Naive thymus-derived CD8-positive, alpha-beta T cell (primary cell): Measurements from ENCODE around the gene TAL1. TPM values are rescaled to one million over a fixed set of nuclear protein-coding genes. Genes with fewer than 3 reads are reported as not detected.
"Not testable (repeated sequence)": the region's sequence is repeated elsewhere in the genome, so short reads cannot be mapped to it uniquely, and the experiment has no call there.

Experiments used
- ATAC-seq, 2 donors: fragments of 150-1000 bp; cut with Tn5 transposase in 1 of 2; sonication (Bioruptor Pico), chemical (Tn5 transposase) in 1 of 2; 1 replicate in 1 of 2; 2 replicates in 1 of 2; pipeline ENCODE4 v1.10.0; 2021; ENCODE audit warnings: mild to moderate bottlenecking in 2 of 2, moderate library complexity in 2 of 2
- POLR2A ChIA-PET: fragments of 350-600 bp; sonication (Branson Sonifier 250); formaldehyde crosslinking; loops from one replicate; lab custom pipeline; 2021; ENCODE audit warnings: antibody characterized with exemption; lab: Charles Lee
- DNase-seq, 10 donors: peaks; one replicate each; pipeline versions ENCODE4 v3.0.0 to v3.0.0-alpha.2; 2020 to 2022
- H3K27ac Mint-ChIP-seq, 10 donors: one replicate each; pipeline ENCODE4 v1.8.0; 2020 to 2022; ENCODE audit warnings: mild to moderate bottlenecking in 10 of 10, mixed read lengths in 10 of 10, moderate library complexity in 4 of 10, inconsistent platforms in 1 of 10
- H3K27me3 Mint-ChIP-seq, 5 donors: one replicate each; pipeline ENCODE4 v1.8.0; 2021 to 2022; ENCODE audit warnings: mixed read lengths in 5 of 5
- H3K36me3 Mint-ChIP-seq, 3 donors: one replicate each; pipeline ENCODE4 v1.8.0; 2020 to 2022; ENCODE audit warnings: mixed read lengths in 3 of 3, mild to moderate bottlenecking in 2 of 3, inconsistent platforms in 1 of 3
- H3K4me1 Mint-ChIP-seq, 4 donors: one replicate each; pipeline ENCODE4 v1.8.0; 2021 to 2022; ENCODE audit warnings: mixed read lengths in 4 of 4
- H3K4me3 Mint-ChIP-seq, 10 donors: one replicate each; pipeline ENCODE4 v1.8.0; 2020 to 2022; ENCODE audit warnings: mild to moderate bottlenecking in 10 of 10, mixed read lengths in 10 of 10, moderate library complexity in 6 of 10, inconsistent platforms in 1 of 10
- H3K9me3 Mint-ChIP-seq, 9 donors: one replicate each; pipeline ENCODE4 v1.8.0; 2020 to 2022; ENCODE audit warnings: mixed read lengths in 9 of 9, mild to moderate bottlenecking in 3 of 9, inconsistent platforms in 1 of 9, moderate library complexity in 1 of 9
- polyA plus RNA-seq, 3 donors: library from polyadenylated mRNA; unstranded; fragments of 300-500 nt; fragmentation: Illumina TruSeq; gene quantifications; one replicate each; pipeline ENCODE4 v1.2.3, GENCODE V29; 2021
- total RNA-seq, 8 experiments: library from RNA in 2 of 8; stranded (reverse) in 2 of 8; gene quantifications; one replicate each; pipeline ENCODE4 v1.2.3 and lab custom pipeline; 2021 to 2026

The TAL1 gene
- total and polyA plus RNA-seq, 5 experiments from 2014 or later: not detected

DNA sequence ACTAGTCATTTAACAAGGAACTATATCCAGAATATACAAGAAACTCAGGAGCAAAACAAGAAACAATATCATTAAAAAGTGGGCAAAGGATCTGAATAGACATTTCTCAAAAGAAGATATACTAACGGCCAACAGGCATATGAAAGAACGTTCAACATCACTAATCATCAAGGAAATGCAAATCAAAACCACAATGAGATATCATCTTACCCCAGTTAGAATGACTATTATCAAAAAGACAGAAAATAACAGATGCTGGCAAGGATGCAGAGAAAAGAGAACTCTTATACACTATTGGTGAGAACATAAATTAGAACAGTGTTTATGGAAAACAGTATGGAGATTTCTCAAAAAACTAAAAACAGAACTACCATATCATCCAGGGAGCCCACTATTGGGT is 28.5 kb downstream of the TAL1 start:
- POLR2A ChIA-PET, DNase-seq, H3K4me3 Mint-ChIP-seq, ATAC-seq, H3K4me1 Mint-ChIP-seq, H3K27ac Mint-ChIP-seq, H3K36me3 Mint-ChIP-seq, H3K9me3 Mint-ChIP-seq: not testable (repeated sequence)
- peaks cover 21 to 50% (median 31%) of the 10 kb centered on the region in 5 donors for H3K27me3 Mint-ChIP-seq

- H3K36me3 Mint-ChIP-seq: no peaks in the 10 kb centered on the region
- ATAC-seq (no peak), DNase-seq (no peak)
- peaks cover 0 to 7% (median 0%) of the 10 kb centered on the region in 9 donors for H3K9me3 Mint-ChIP-seq
- H3K4me3 Mint-ChIP-seq: no peak overlapping the region
- peaks cover 22 to 54% (median 32%) of the 10 kb centered on the region in 5 donors for H3K27me3 Mint-ChIP-seq
- no peaks in the 10 kb centered on the region for H3K4me1 Mint-ChIP-seq
- H3K27ac Mint-ChIP-seq: no peak overlapping the region
- POLR2A ChIA-PET: no interaction called here
Measured at GRCh38 chr1:47201179-47201578, 30.8 kb downstream of the TAL1 start.

GRCh38 chr1:47198214-47198613 is 33.8 kb downstream of the TAL1 start:
- Mint-ChIP-seq H3K4me1 (no peaks in the 10 kb centered on the region), H3K9me3 (peaks cover 0 to 6% (median 0%) of the 10 kb centered on the region in 9 donors), H3K27ac (no peak overlapping the region), H3K4me3 (no peak overlapping the region), H3K36me3 (no peaks in the 10 kb centered on the region), H3K27me3 (peaks cover 22 to 38% (median 27%) of the 10 kb centered on the region in 5 donors)
- POLR2A ChIA-PET: no interaction called here
- no peak for DNase-seq
- no peak for ATAC-seq

GRCh38 chr1:47196622-47197021 is 35.4 kb downstream of the TAL1 start:
- ATAC-seq (no peak), DNase-seq (peak in 1 of 10 donors; percentile 44)
- H3K9me3 Mint-ChIP-seq: no peaks in the 10 kb centered on the region
- H3K4me3 Mint-ChIP-seq: no peak overlapping the region
- no peak overlapping the region for H3K27ac Mint-ChIP-seq
- no peaks in the 10 kb centered on the region for H3K36me3 Mint-ChIP-seq
- peaks cover 0 to 4% (median 2%) of the 10 kb centered on the region in 4 donors for H3K4me1 Mint-ChIP-seq
- POLR2A ChIA-PET: no interaction called here
- peaks cover 28 to 44% (median 29%) of the 10 kb centered on the region in 5 donors for H3K27me3 Mint-ChIP-seq

GRCh38 chr1:47195981-47196380 is 36.0 kb downstream of the TAL1 start:
- ATAC-seq, H3K9me3 Mint-ChIP-seq, POLR2A ChIA-PET, DNase-seq, H3K27ac Mint-ChIP-seq, H3K4me3 Mint-ChIP-seq, H3K36me3 Mint-ChIP-seq, H3K4me1 Mint-ChIP-seq: not testable (repeated sequence)
- peaks cover 28 to 44% (median 29%) of the 10 kb centered on the region in 5 donors for H3K27me3 Mint-ChIP-seq

- Mint-ChIP-seq H3K27ac (no peak overlapping the region), H3K4me1 (peaks cover 0 to 4% (median 2%) of the 10 kb centered on the region in 4 donors), H3K4me3 (no peak overlapping the region), H3K9me3 (no peaks in the 10 kb centered on the region), H3K27me3 (peaks cover 23 to 40% (median 25%) of the 10 kb centered on the region in 5 donors), H3K36me3 (no peaks in the 10 kb centered on the region)
- DNase-seq: no peak
- POLR2A ChIA-PET: no interaction called here
- ATAC-seq: no peak
Measured at GRCh38 chr1:47194311-47194710, 37.7 kb downstream of the TAL1 start.

- H3K4me3 Mint-ChIP-seq, H3K4me1 Mint-ChIP-seq, H3K27ac Mint-ChIP-seq, DNase-seq, ATAC-seq, POLR2A ChIA-PET, H3K36me3 Mint-ChIP-seq, H3K9me3 Mint-ChIP-seq: not testable (repeated sequence)
- peaks cover 15 to 32% (median 17%) of the 10 kb centered on the region in 5 donors for H3K27me3 Mint-ChIP-seq
Measured at GRCh38 chr1:47193496-47193895, 38.5 kb downstream of the TAL1 start.

- DNase-seq: peak; percentile 34 to 77 (median 58)
- POLR2A ChIA-PET: no interaction called here
- Mint-ChIP-seq H3K9me3 (no peaks in the 10 kb centered on the region), H3K4me1 (peaks cover 0 to 4% (median 2%) of the 10 kb centered on the region in 4 donors), H3K27me3 (peaks cover 7 to 24% (median 9%) of the 10 kb centered on the region in 5 donors), H3K4me3 (no peak overlapping the region), H3K27ac (no peak overlapping the region), H3K36me3 (no peaks in the 10 kb centered on the region)
- peak; percentile 64 to 68 for ATAC-seq
Measured at GRCh38 chr1:47192458-47193384, 39.3 kb downstream of the TAL1 start.

- no peak overlapping the region for H3K4me3 Mint-ChIP-seq
- H3K27ac Mint-ChIP-seq: no peak overlapping the region
- H3K27me3 Mint-ChIP-seq: peaks cover 6 to 22% (median 9%) of the 10 kb centered on the region in 5 donors
- H3K4me1 Mint-ChIP-seq: peaks cover 0 to 4% (median 2%) of the 10 kb centered on the region in 4 donors
- no peak for ATAC-seq
- no peaks in the 10 kb centered on the region for H3K9me3 Mint-ChIP-seq
- DNase-seq: peak in 2 of 10 donors; percentile 12 to 18
- H3K36me3 Mint-ChIP-seq: no peaks in the 10 kb centered on the region
- POLR2A ChIA-PET: no interaction called here
Measured at GRCh38 chr1:47191940-47192457, 40.0 kb downstream of the TAL1 start.

DNA sequence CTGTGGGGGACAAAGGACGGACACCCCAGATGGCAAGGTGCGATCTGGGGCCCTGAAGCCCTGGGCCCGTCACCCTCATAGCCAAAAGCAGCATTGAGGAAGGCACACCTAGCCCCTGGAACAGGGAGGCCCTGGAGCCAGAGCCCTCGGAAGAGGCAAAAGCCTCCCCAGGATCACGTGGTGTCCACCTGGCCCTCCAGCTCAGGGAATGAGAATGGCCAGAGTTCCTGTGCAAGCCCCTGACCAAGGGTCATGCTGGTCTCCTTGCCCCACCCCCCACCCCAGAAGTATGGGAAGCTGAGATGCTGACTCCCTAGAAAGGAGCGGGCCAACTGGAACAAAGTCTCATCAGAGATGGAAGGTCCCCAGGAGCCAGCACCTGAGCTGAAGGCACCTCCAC is 41.2 kb downstream of the TAL1 start:
- no peak overlapping the region for H3K27ac Mint-ChIP-seq
- peaks cover 6 to 34% (median 7%) of the 10 kb centered on the region in 5 donors for H3K27me3 Mint-ChIP-seq
- H3K9me3 Mint-ChIP-seq: no peaks in the 10 kb centered on the region
- no peak for ATAC-seq
- DNase-seq: peak in 2 of 10 donors; percentile 3 to 7
- POLR2A ChIA-PET: no interaction called here
- H3K4me1 Mint-ChIP-seq: peaks cover 0 to 4% (median 2%) of the 10 kb centered on the region in 4 donors
- no peaks in the 10 kb centered on the region for H3K36me3 Mint-ChIP-seq
- H3K4me3 Mint-ChIP-seq: no peak overlapping the region

DNA sequence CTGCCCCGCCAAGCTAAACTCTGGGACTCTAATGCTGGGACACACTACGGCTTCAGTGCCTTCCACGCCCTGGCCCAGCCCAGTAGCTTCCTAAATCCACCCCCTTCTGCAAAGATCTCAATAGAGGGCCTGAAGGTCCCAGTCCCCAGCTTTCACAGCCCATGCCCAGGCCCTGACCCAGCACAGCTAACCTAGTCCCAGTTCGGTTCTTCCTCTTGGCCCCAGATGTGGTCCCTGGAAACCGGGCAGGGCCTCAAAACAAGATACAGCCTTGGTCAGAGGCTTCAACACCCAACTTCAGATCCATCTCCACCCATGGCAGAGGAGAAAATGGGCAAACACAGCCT is 41.5 kb downstream of the TAL1 start:
- no peak overlapping the region for H3K27ac Mint-ChIP-seq
- no peak overlapping the region for H3K4me3 Mint-ChIP-seq
- peaks cover 7 to 37% (median 11%) of the 10 kb centered on the region in 5 donors for H3K27me3 Mint-ChIP-seq
- no peaks in the 10 kb centered on the region for H3K36me3 Mint-ChIP-seq
- DNase-seq (peak in 1 of 10 donors; percentile 37), ATAC-seq (no peak)
- H3K9me3 Mint-ChIP-seq: no peaks in the 10 kb centered on the region
- peaks cover 0 to 4% (median 2%) of the 10 kb centered on the region in 4 donors for H3K4me1 Mint-ChIP-seq
- POLR2A ChIA-PET: no interaction called here

- H3K36me3 Mint-ChIP-seq: no peaks in the 10 kb centered on the region
- no peaks in the 10 kb centered on the region for H3K9me3 Mint-ChIP-seq
- POLR2A ChIA-PET: no interaction called here
- H3K27ac Mint-ChIP-seq: no peak within 1 kb of the TSS
- H3K4me1 Mint-ChIP-seq: peaks cover 0 to 4% (median 2%) of the 10 kb centered on the region in 4 donors
- peak in 2 of 10 donors; percentile 13 to 16 for DNase-seq
- H3K27me3 Mint-ChIP-seq: peaks cover 8 to 43% (median 15%) of the 10 kb centered on the region in 5 donors
- ATAC-seq: no peak
- H3K4me3 Mint-ChIP-seq: no peak within 1 kb of the TSS
Measured at GRCh38 chr1:47189844-47190508, 42.0 kb downstream of the TAL1 start, which contains the start of gene PDZK1IP1. TSS of gene PDZK1IP1 (minus strand) at chr1:47190036. CDS start at chr1:47189932, 104 bp downstream.
